ENCODE data around the gene ZNF121.
A peak's percentile ranks its signal among the peaks of the same experiment; 100 is the strongest.
"Not testable (repeated sequence)": the region's sequence is repeated elsewhere in the genome, so short reads cannot be mapped to it uniquely, and the experiment has no call there.

The ZNF121 gene

DNA sequence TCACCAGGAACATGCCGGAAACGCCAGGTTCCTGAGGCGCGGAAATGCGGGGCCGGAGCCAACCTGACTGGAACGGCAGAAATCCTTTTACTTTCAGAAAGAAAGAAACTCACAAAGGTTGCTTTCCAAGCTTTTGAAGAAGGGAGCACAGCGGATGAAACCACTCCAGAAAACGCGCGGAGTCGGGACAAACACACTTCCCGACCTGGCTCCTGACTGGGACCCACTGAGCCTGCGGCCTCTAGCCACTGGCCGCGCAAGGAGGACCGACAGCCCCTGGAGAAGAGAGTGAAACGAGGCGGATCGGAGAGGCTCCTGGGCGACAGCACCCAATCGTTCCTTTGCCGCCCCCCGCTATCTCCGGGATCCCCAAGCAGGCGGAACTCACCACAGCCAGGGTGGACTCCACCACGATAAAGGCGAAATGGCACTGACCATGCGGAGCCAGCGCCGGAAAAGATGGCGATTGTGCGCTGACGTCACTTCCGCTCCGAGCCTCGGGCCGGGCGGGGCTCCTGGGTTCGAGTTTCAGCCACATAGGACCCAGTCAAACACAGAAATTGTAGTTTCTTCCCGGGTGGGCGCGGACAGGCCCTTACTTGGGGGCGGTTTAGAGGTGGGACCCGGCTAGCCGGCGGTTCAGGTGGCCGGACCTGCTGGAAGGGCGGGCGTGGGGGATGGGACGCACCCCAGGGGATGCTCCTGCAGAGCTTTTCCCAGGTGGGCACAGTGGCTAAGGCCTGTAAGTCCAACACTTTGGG lies at the start of gene ZNF121:
ZNF121 (minus strand) TSS at position 432 of the 761 bp plus-strand sequence. CDS start 16,407 bp downstream, outside the sequence.
- peak; percentile 83 for DNase-seq

GRCh38 chr19:9627856-9628255 lies 43.6 kb upstream of the ZNF121 start:
- no peak for DNase-seq

DNA sequence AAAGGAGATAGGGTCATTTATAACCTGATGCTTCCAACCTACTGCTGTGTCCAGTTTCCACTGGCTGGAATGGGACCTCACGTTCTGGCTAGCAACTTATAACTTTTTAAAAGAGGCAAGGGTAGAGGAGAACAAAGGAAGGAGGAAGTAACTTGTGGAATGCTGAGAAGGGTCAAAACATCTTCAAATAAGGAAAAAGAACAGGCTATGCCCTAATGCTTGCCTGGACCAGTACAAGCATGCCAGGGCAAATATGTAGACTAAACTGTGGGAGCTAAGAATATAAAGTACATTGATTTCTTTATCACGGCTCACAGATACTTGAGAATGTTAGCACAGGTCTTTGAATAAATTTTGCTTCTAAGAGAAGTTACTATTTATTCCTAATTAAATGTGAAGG lies 38.2 kb upstream of the ZNF121 start:
- DNase-seq: no peak

GRCh38 chr19:9621156-9622037 lies 37.1 kb upstream of the ZNF121 start, which contains the start of gene ZNF561:
ZNF561 (minus strand) TSS chr19:9621232; CDS start chr19:9619456, 1,776 bp downstream.
- DNase-seq: peak; percentile 82

DNA sequence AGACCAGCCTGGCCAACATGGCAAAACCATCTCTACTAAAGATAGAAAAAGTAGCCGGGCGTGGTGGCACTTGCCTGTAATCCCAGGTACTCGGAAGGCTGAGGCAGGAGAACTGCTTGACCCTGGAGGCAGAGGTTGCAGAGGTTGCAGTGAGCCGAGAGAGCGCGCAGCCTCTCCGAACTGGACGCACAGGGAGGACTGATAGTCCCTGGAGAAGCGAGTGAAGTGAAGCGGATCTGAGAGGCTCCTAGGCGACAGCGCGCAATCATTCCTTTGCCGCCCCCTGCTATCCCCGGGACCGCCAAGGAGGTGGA lies 36.5 kb upstream of the ZNF121 start:
- DNase-seq: no peak

DNA sequence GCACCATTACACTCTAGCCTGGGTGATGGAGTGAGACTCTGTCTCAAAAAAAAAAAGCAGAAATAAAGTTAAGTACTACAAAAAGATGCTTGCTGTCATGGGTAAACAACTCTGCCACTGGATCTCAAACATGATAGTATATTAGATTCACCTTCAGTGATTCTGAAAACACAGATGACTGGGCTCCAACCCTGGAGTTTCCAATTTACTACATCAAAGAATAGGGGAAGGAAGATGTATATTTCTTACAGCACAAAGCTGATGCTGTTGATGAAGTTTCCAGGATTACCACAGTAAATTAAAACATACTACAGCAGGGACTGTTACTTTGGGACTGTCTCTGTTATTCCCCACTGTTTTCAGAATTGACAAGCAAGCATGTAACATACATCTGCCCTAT lies 31.5 kb upstream of the ZNF121 start:
- DNase-seq: no peak

DNA sequence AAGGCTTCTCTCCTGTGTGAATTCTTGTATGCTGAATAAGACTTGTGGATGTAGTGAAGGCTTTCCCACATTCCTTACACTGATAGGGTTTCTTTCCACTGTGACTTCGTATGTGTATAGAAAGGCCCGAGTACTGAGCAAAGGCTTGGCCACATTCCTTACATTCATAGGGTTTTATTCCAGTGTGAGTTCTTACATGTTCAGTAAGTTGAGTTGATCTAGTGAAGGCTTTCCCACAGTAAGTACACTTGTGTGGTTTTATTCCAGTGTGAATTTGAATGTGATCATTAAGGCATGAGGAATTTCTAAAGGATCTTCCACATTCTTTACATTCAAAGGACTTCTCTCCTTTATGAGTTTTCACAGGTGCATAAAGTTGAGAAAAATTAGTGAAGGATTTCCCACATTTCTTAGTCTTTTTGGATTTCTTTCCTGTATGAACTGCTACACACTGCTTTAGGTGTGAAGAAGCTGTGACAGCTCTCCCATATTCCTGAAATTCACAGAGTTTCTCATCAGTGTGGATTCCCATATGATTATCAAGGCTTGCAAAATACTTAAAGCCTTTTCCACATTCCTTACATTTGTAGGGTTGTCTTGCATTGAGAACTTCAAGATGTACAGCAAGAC lies 26.3 kb upstream of the ZNF121 start:
- DNase-seq: no peak

DNA sequence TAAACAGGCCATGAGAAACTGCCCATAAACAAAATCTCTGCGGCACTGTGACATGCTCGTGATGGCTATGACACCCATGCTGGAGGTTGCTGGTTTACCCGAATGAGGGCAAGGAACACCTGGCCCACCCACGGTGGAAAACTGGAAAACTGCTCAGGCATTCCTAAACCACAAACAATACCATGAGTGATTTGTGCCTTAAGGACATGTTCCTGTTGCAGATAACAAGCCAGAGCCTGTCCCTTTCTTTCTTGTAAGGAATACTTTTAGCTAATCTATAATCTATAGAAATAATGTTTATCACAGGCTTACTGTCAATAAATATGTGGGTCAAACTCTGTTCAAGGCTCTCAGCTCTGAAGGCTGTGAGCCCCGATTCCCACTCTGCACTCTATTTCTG lies 24.6 kb upstream of the ZNF121 start:
- DNase-seq: no peak

- no peak for DNase-seq
Observed at GRCh38 chr19:9597027-9597426, 12.7 kb upstream of the ZNF121 start.

- peak; percentile 76 for DNase-seq
Observed at GRCh38 chr19:9586764-9587163, 2.5 kb upstream of the ZNF121 start.

- DNase-seq: not testable (repeated sequence)
Observed at GRCh38 chr19:9582081-9582725, 2.1 kb downstream of the ZNF121 start.

DNA sequence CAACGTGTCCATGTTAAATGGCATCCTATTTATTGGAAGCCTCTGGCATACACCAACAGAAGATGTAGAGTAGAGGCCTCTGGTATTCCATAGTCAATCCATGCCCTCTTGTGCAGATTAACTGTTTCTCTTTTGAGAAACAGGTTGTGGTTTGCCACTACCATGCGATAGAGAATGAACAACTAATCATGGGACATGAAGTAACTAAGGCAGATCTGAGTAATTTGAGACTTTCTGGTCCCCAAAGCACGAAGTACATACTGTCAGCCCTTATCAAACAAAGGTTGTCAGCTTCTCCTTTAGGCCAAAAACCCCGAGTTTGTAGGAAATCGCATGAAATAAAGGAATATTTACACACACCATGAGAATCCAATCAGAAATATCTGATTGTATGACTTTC lies 3.6 kb downstream of the ZNF121 start:
- no peak for DNase-seq

GRCh38 chr19:9570255-9570654 lies 14.0 kb downstream of the ZNF121 start:
- DNase-seq: no peak

- no peak for DNase-seq
Observed at GRCh38 chr19:9566729-9567128, 17.6 kb downstream of the ZNF121 start.

GRCh38 chr19:9565900-9566705 lies 18.2 kb downstream of the ZNF121 start:
- peak; percentile 40 for DNase-seq

DNA sequence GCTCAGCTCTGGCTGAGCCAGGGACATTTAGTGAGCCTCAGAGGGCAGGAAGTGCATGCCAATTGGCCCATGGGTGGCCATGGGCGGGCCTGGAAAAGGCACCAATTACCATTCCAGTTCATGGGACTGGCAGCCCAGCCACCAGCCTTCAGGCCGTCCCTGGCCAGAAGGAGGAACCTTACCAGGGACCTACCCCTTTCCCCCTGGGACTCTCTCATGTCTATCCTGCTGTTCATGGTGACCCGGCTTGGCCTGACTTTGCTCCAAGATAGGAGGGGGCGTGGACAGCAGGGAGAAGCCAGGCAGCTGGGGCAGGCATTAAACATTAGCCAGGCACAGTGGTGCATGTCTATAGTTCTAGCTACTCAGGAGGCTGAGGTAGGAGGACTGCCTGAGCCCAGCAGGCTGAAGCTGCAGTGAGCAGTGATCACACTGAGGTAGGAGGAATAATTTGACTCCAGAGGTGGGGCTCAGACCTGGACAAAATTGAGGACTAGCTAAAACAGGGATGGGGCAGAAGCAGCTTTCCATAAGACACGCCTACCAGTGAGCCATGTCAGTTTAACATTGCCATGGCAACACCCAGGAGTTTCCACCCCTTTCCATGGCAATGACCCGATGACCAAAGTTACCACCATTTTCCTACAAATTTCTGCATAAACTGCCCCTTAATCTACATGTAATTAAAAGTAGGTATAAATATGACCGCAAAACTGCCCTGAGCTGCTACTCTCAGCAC lies 31.6 kb downstream of the ZNF121 start:
- no peak for DNase-seq

DNA sequence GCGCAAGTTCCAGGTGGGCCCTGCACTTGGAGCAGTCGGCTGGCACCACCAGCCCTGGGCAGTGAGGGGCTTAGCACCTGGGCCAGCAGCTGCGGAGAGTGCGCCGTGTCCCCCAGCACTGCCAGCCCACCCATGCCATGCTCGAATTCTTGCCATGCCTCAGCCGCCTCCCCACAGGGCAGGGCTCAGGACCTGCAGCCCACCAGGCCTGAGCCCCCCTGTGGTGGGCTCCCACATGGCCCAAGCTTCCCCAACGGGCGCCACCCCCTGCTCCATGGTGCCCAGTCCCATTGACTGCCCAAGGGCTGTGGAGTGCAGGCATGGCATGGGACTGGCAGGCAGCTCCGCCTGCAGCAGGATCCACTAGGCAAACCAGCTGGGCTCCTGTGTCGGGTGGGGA lies 36.4 kb downstream of the ZNF121 start:
- no peak for DNase-seq

GRCh38 chr19:9541281-9541680 lies 43.0 kb downstream of the ZNF121 start:
- not testable (repeated sequence) for DNase-seq

- DNase-seq: not testable (repeated sequence)
Observed at GRCh38 chr19:9539921-9540320, 44.4 kb downstream of the ZNF121 start.

- DNase-seq: not testable (repeated sequence)
Observed at GRCh38 chr19:9539201-9539600, 45.1 kb downstream of the ZNF121 start.
